K562 (cell line): Measurements from ENCODE around the gene GDF7. TPM values are rescaled to one million over a fixed set of nuclear protein-coding genes. Genes with fewer than 3 reads are reported as not detected.
A peak's percentile ranks its signal among the peaks of the same experiment; 100 is the strongest.

Experiments used
- AFF1 ChIP-seq, 2 experiments: fragments of 450-650 bp; IDR thresholded peaks; 2 replicates each; pipeline ENCODE4 v1.6.1; 2018; ENCODE audit warnings: mild to moderate bottlenecking in 2 of 2, low read depth in 1 of 2; ENCODE audit not compliant: partially characterized antibody in 2 of 2
- C11orf30 ChIP-seq: fragments of 450-650 bp; IDR thresholded peaks from 2 replicates; pipeline ENCODE4 v1.6.1; 2016; ENCODE audit warnings: low read depth, mild to moderate bottlenecking
- CBFA2T3 ChIP-seq: fragments of 450-650 bp; IDR thresholded peaks from 2 replicates; pipeline ENCODE4 v1.6.1; 2017
- HNRNPLL ChIP-seq: fragments of 200-400 bp; formaldehyde crosslinking; IDR thresholded peaks from 2 replicates; pipeline ENCODE4 v1.6.1; 2017; ENCODE audit warnings: low read length, low read depth, mild to moderate bottlenecking; ENCODE audit not compliant: poor library complexity, severe bottlenecking
- MEIS2 ChIP-seq: fragments of 450-650 bp; IDR thresholded peaks from 2 replicates; pipeline ENCODE4 v1.6.1; 2014; ENCODE audit warnings: mild to moderate bottlenecking; ENCODE audit not compliant: partially characterized antibody
- NEUROD1 ChIP-seq: fragments of 150-350 bp; IDR thresholded peaks from 2 replicates; pipeline ENCODE4 v1.6.1; 2014; ENCODE audit warnings: borderline replicate concordance, low read length, low read depth; ENCODE audit not compliant: partially characterized antibody
- PHF20 ChIP-seq: fragments of 450-650 bp; IDR thresholded peaks from 2 replicates; pipeline ENCODE4 v1.6.1; 2018; ENCODE audit not compliant: partially characterized antibody
- PKNOX1 ChIP-seq: fragments of 450-650 bp; IDR thresholded peaks from 2 replicates; pipeline ENCODE4 v1.6.1; 2016
- XRCC5 ChIP-seq: fragments of 200-400 bp; formaldehyde crosslinking; IDR thresholded peaks from 2 replicates; pipeline ENCODE4 v1.6.1; 2017; ENCODE audit warnings: low read depth, mild to moderate bottlenecking, low read length
- ZNF12 ChIP-seq: sonication (generic); formaldehyde crosslinking; IDR thresholded peaks from 2 replicates; pipeline ENCODE4 v1.4.0; 2020; ENCODE audit warnings: mild to moderate bottlenecking, missing genetic modification reagents
- ZNF174 ChIP-seq: fragments of 250-450 bp; sonication (Bioruptor Pico); IDR thresholded peaks from 2 replicates; pipeline ENCODE4 v1.4.0; 2020; ENCODE audit warnings: mild to moderate bottlenecking
- polyA plus RNA-seq, 8 experiments: library from polyadenylated mRNA; depleted of rRNA in 4 of 8; stranded (reverse) in 5 of 8; unstranded in 3 of 8; fragments of >200 nt; fragmentation: Nextera tagmentation in 2 of 8; fragmentation: Illumina TruSeq in 1 of 8; extraction: Ambion mirVana in 2 of 8; extraction: Trizol in 1 of 8; gene quantifications; 2 replicates each; pipeline versions ENCODE4 v1.2.1 to v1.2.3, GENCODE V29; 2011 to 2014; ENCODE audit warnings: inconsistent platforms in 1 of 8, missing spikeins in 1 of 8
- total RNA-seq, 7 experiments: library from RNA; depleted of rRNA in 6 of 7; stranded (reverse); fragments of >200 nt in 6 of 7; fragmentation: Illumina TruSeq in 2 of 7; extraction: Trizol in 2 of 7; gene quantifications; 2 replicates each; pipeline versions ENCODE4 v1.2.1 to v1.2.3, GENCODE V29; 2011 to 2021; ENCODE audit warnings: low replicate concordance in 1 of 7
- TF ChIP-seq, protein P1 (sequence below), 2 experiments: IDR thresholded peaks in 1 of 2; conservative IDR thresholded peaks in 1 of 2; 2 replicates each; pipeline ENCODE4 v1.6.1; 2016; ENCODE audit warnings: low read depth in 2 of 2, mild to moderate bottlenecking in 1 of 2, missing compliant biosample characterization in 1 of 2, missing genetic modification characterization in 1 of 2, moderate library complexity in 1 of 2

Gene GDF7
- total and polyA plus RNA-seq, 9 of the 15 experiments (the other 6 are each of a cell fraction or from before 2014, with no cell fraction given), result 0.01 TPM; not detected in 7

- peak; percentile 46 for TF ChIP-seq C11orf30
- no peak for TF ChIP-seq ZNF174 (CRISPR knock-in tag)
- TF ChIP-seq XRCC5, result no peak
- TF ChIP-seq PKNOX1, result peak; percentile 18; the same call in 1 of the 2 replicates
- TF ChIP-seq AFF1 (IDR thresholded peaks at IDR 0.05; ENCODE audit: low read depth in 1 of 2, partially characterized antibody in 2 of 2), result no peak
- TF ChIP-seq HNRNPLL, result no peak
- no peak for TF ChIP-seq NEUROD1
- peak; percentile 75 for TF ChIP-seq MEIS2
- TF ChIP-seq ZNF12 (CRISPR knock-in tag), result no peak
- no peak for TF ChIP-seq PHF20
- peak; percentile 30; the same call in 1 of the 2 replicates for TF ChIP-seq CBFA2T3
- TF ChIP-seq, protein P1, sequence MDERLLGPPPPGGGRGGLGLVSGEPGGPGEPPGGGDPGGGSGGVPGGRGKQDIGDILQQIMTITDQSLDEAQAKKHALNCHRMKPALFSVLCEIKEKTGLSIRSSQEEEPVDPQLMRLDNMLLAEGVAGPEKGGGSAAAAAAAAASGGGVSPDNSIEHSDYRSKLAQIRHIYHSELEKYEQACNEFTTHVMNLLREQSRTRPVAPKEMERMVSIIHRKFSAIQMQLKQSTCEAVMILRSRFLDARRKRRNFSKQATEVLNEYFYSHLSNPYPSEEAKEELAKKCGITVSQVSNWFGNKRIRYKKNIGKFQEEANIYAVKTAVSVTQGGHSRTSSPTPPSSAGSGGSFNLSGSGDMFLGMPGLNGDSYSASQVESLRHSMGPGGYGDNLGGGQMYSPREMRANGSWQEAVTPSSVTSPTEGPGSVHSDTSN (CRISPR knock-in tag; IDR thresholded peaks at IDR 0.05; ENCODE audit: low read depth), result no peak
- TF ChIP-seq, protein P1 (tag; conservative IDR thresholded peaks at IDR 0.05; ENCODE audit: low read depth), result peak; percentile 76
Observed at GRCh38 chr2:20643826-20644225, 23.1 kb upstream of the GDF7 start (continued).
